ENCODE data around the gene TPH2.

The TPH2 gene

GRCh38 chr12:71942259-71942658, 3.6 kb downstream of the TPH2 start:
- no peaks in the 10 kb centered on the region; a peak in 1 of 22 replicates for H4K20me1 ChIP-seq
- no peak overlapping the region for H3K27ac ChIP-seq
- H3K4me3 ChIP-seq, result no peak overlapping the region
- no peaks in the 10 kb centered on the region for H3K36me3 ChIP-seq
- no peaks in the 10 kb centered on the region for H3K4me1 ChIP-seq
- H3K27me3 ChIP-seq, result no peaks in the 10 kb centered on the region
- no peak overlapping the region for H3K9ac ChIP-seq
- H3K9me3 ChIP-seq (replicated peaks in 1 of 11), result no peaks in the 10 kb centered on the region
- no peak overlapping the region for H3K4me2 ChIP-seq
- TF ChIP-seq Cebpa-rat (IDR thresholded peaks at IDR 0.05), result no peak

GRCh38 chr12:71942703-71943102, 4.1 kb downstream of the TPH2 start:
- no peak overlapping the region for H3K4me3 ChIP-seq
- no peak overlapping the region for H3K9ac ChIP-seq
- H3K27me3 ChIP-seq, result no peaks in the 10 kb centered on the region
- no peaks in the 10 kb centered on the region for H3K4me1 ChIP-seq
- no peaks in the 10 kb centered on the region; a peak in 1 of 22 replicates for H4K20me1 ChIP-seq
- H3K9me3 ChIP-seq (replicated peaks in 1 of 11), result no peaks in the 10 kb centered on the region
- no peak overlapping the region for H3K27ac ChIP-seq
- H3K36me3 ChIP-seq, result no peaks in the 10 kb centered on the region
- H3K4me2 ChIP-seq, result no peak overlapping the region
- TF ChIP-seq Cebpa-rat (IDR thresholded peaks at IDR 0.05), result no peak

- no peak overlapping the region for H3K9ac ChIP-seq
- no peak overlapping the region for H3K27ac ChIP-seq
Observed at GRCh38 chr12:71945121-71945520, 6.5 kb downstream of the TPH2 start.

GRCh38 chr12:71945883-71946282, 7.2 kb downstream of the TPH2 start:
- H4K20me1 ChIP-seq, result no peaks in the 10 kb centered on the region
- no peaks in the 10 kb centered on the region for H3K4me1 ChIP-seq
- H3K27me3 ChIP-seq, result no peaks in the 10 kb centered on the region
- H3K27ac ChIP-seq, result no peak overlapping the region
- no peak overlapping the region for H3K9ac ChIP-seq
- no peaks in the 10 kb centered on the region for H3K36me3 ChIP-seq
- TF ChIP-seq Cebpa-rat (IDR thresholded peaks at IDR 0.05), result no peak
- H3K9me3 ChIP-seq (replicated peaks in 1 of 11), result no peaks in the 10 kb centered on the region
- H3K4me3 ChIP-seq, result no peak overlapping the region
- no peak overlapping the region for H3K4me2 ChIP-seq

More at GRCh38 chr12:71945121-71945520, 6.5 kb downstream of the TPH2 start:
- no peaks in the 10 kb centered on the region for H3K9me3 ChIP-seq (replicated peaks in 1 of 11)
- H4K20me1 ChIP-seq, result no peaks in the 10 kb centered on the region
- no peak for TF ChIP-seq Cebpa-rat (IDR thresholded peaks at IDR 0.05)
- H3K36me3 ChIP-seq, result no peaks in the 10 kb centered on the region
- no peak overlapping the region for H3K4me3 ChIP-seq
- H3K4me2 ChIP-seq, result no peak overlapping the region
- no peaks in the 10 kb centered on the region for H3K4me1 ChIP-seq
- H3K27me3 ChIP-seq, result no peaks in the 10 kb centered on the region

DNA sequence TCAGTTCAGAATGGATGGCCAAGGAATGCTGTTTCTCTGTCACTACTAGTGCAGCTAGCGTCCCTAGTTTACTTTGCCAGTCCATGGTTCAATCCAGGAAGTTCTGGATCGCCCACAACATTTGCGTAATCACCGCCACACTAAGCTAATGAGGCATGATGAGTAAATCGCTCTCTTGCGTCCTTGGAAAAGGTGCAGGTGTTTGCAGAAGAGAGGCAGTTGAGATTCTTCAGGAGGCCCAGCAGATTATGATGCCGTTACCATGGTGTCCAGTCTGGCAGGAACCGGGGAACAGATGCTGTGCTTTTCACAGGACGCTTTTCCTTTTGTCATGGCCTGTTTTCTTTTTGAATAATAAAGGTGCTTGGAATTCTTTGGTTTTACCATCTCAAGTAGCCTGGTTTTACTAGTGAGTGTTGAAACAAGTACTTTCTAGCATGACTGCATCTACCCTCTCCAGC, 9.0 kb downstream of the TPH2 start:
- Histone ChIP-seq H3K9me3 (replicated peaks in 1 of 11) (no peaks in the 10 kb centered on the region), H3K27ac (no peak overlapping the region), H3K4me2 (no peak overlapping the region), H3K4me3 (no peak overlapping the region), H3K36me3 (no peaks in the 10 kb centered on the region), H3K4me1 (no peaks in the 10 kb centered on the region), H4K20me1 (no peaks in the 10 kb centered on the region), H3K9ac (no peak overlapping the region), H3K27me3 (no peaks in the 10 kb centered on the region)
- 0 out of 22 replicates have a peak, but pooled peaks of 1 of the 11 experiments have one; percentile 11 for TF ChIP-seq Cebpa-rat (IDR thresholded peaks at IDR 0.05)

DNA sequence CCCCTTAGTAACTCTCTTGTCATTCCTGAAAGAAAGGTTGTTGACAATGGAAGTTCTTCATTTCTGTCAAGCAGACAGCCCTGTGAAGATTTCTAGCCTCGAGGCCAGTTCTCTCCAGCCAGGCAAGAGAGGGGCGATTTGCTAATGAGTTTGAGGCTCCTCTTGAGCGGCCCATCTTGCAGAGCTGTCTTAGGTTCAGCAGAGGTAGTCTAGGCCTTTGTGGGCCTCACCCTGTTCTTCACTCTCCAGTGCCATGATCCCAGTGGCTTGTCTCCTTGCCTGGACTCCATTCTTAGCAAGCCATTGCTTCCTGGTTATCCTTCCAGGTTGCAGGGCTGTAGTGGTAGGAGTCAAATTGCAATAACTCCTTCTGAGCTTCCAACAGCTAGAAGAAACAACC, 9.7 kb downstream of the TPH2 start:
- Histone ChIP-seq H3K4me3 (no peak overlapping the region), H3K4me1 (no peaks in the 10 kb centered on the region), H3K27me3 (no peaks in the 10 kb centered on the region), H4K20me1 (no peaks in the 10 kb centered on the region), H3K27ac (no peak overlapping the region), H3K4me2 (no peak overlapping the region), H3K9me3 (replicated peaks in 1 of 11) (no peaks in the 10 kb centered on the region), H3K9ac (no peak overlapping the region), H3K36me3 (no peaks in the 10 kb centered on the region)
- no peak for TF ChIP-seq Cebpa-rat (IDR thresholded peaks at IDR 0.05)

DNA sequence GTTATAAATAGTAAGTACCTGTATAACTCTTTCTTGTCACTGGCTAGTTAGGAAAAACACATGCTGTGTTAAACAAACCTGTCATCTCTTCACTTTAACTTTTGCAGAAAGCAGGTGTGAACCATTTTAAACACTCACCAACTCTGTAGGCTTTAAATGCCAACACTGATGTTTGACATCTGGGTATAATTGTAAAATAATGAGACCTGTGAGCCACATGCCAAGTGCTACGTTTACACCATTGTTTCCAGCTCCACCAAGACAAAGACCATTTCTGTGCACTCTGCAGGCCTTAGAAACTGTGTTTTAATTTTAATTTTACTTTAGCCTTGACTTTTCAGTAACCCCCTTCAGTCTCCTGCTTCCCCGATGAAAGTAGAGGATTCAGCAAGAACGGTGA, 11.0 kb downstream of the TPH2 start:
- H4K20me1 ChIP-seq, result no peaks in the 10 kb centered on the region
- H3K9ac ChIP-seq, result no peak overlapping the region
- H3K4me2 ChIP-seq, result no peak overlapping the region
- H3K27ac ChIP-seq, result no peak overlapping the region
- no peaks in the 10 kb centered on the region for H3K27me3 ChIP-seq
- no peaks in the 10 kb centered on the region for H3K4me1 ChIP-seq
- H3K9me3 ChIP-seq (replicated peaks in 1 of 11), result no peaks in the 10 kb centered on the region
- no peaks in the 10 kb centered on the region for H3K36me3 ChIP-seq
- no peak for TF ChIP-seq Cebpa-rat (IDR thresholded peaks at IDR 0.05)
- no peak overlapping the region for H3K4me3 ChIP-seq

DNA sequence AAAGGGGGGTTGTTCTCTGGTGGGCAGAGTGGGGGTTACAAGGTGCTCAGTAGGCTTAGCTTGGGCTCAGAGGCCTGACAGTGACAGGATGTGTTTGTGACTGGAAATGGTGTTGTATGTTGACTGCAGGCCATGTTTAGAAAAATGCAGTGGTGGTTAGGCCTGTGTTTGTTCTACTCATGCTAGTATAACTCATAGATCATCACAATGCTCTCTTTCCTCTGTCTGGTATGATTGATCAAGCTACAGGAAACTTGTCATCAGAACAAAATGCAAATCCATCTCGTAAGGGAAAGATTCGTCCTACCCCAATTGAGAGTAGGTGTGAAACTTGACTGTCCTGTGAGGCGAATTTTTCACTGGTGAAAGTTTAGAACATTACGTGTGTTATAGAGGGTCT, 11.8 kb downstream of the TPH2 start:
- Histone ChIP-seq H3K4me1 (no peaks in the 10 kb centered on the region), H3K36me3 (no peaks in the 10 kb centered on the region), H3K27ac (no peak overlapping the region), H3K4me2 (no peak overlapping the region), H3K4me3 (no peak overlapping the region), H3K27me3 (no peaks in the 10 kb centered on the region), H3K9ac (no peak overlapping the region), H4K20me1 (no peaks in the 10 kb centered on the region), H3K9me3 (replicated peaks in 1 of 11) (no peaks in the 10 kb centered on the region)
- TF ChIP-seq Cebpa-rat (IDR thresholded peaks at IDR 0.05), result no peak

DNA sequence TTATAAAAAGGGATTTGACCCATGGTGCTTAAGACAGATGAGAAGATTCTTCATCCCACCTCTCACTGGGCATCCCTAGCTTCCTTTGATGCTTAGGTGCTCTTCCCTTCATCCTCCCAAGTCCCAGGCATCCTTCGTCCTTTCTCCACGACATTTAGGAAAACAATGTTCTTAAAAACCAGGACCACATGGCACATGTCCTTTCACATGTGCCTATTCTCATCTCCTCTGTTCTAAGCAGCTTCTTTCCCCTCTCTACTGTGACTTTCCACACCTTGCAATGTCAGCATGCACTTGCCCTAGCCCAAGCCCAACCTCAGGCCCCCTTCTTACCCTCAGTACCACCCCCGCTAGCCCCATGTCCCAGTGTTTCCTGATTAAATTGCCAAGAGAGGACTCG, 12.2 kb downstream of the TPH2 start:
- H3K4me2 ChIP-seq, result no peak overlapping the region
- H3K9ac ChIP-seq, result no peak overlapping the region
- H4K20me1 ChIP-seq, result no peaks in the 10 kb centered on the region
- H3K27ac ChIP-seq, result no peak overlapping the region
- H3K27me3 ChIP-seq, result no peaks in the 10 kb centered on the region
- no peaks in the 10 kb centered on the region for H3K36me3 ChIP-seq
- TF ChIP-seq Cebpa-rat (IDR thresholded peaks at IDR 0.05), result no peak
- H3K4me3 ChIP-seq, result no peak overlapping the region
- H3K4me1 ChIP-seq, result no peaks in the 10 kb centered on the region
- H3K9me3 ChIP-seq (replicated peaks in 1 of 11), result no peaks in the 10 kb centered on the region

GRCh38 chr12:71954083-71954778, 15.6 kb downstream of the TPH2 start:
- Histone ChIP-seq H3K27me3 (no peaks in the 10 kb centered on the region), H3K9me3 (replicated peaks in 1 of 11) (no peaks in the 10 kb centered on the region), H3K4me1 (no peaks in the 10 kb centered on the region), H3K27ac (no peak overlapping the region), H3K9ac (no peak overlapping the region), H3K4me2 (no peak overlapping the region), H4K20me1 (no peaks in the 10 kb centered on the region), H3K4me3 (no peak overlapping the region), H3K36me3 (no peaks in the 10 kb centered on the region)
- no peak for TF ChIP-seq Cebpa-rat (IDR thresholded peaks at IDR 0.05)

Measured in BLaER1 treated with 17β-estradiol and CSF1 and Interleukin-3, amounts not matched to agents 10 nM and 100 nM (cell line).